SK-N-SH treated with all-trans-retinoic acid at 6 μM for 48 hours (cell line): ENCODE data around the gene SLC35E4.

Experiments used
- ATAC-seq: fragments of 200-7000 bp; cut with Tn5 transposase; 3 replicates; pipeline ENCODE4 v1.9.1; 2020; ENCODE audit warnings: mild to moderate bottlenecking, moderate library complexity
- BACH2 ChIP-seq: fragments of 250-450 bp; sonication (Bioruptor Pico); IDR thresholded peaks from 2 replicates; pipeline ENCODE4 v1.9.0; 2021; ENCODE audit warnings: mild to moderate bottlenecking, borderline replicate concordance
- CSDC2 ChIP-seq: fragments of 250-450 bp; sonication (Bioruptor Pico); IDR thresholded peaks from 2 replicates; pipeline ENCODE4 v1.5.0; 2020; ENCODE audit warnings: mild to moderate bottlenecking, moderate library complexity
- ESRRG ChIP-seq: fragments of 250-450 bp; sonication (Bioruptor Pico); IDR thresholded peaks from 2 replicates; pipeline ENCODE4 v1.6.1; 2021; ENCODE audit warnings: mild to moderate bottlenecking
- GLIS3 ChIP-seq: fragments of 250-450 bp; sonication (Bioruptor Pico); IDR thresholded peaks from 2 replicates; pipeline ENCODE4 v1.5.0; 2020; ENCODE audit warnings: mild to moderate bottlenecking, moderate library complexity
- ISL1 ChIP-seq: fragments of 250-450 bp; sonication (Bioruptor Pico); IDR thresholded peaks from 2 replicates; pipeline ENCODE4 v2.1.2; 2022; ENCODE audit warnings: mild to moderate bottlenecking, moderate library complexity
- OSR1 ChIP-seq: fragments of 250-450 bp; sonication (Bioruptor Pico); IDR thresholded peaks from 2 replicates; pipeline ENCODE4 v1.8.0; 2022; ENCODE audit warnings: moderate library complexity, mild to moderate bottlenecking, inconsistent platforms
- POU6F1 ChIP-seq: fragments of 250-450 bp; sonication (Bioruptor Pico); IDR thresholded peaks from 2 replicates; pipeline ENCODE4 v1.8.0; 2021; ENCODE audit warnings: low read depth, mild to moderate bottlenecking, moderate library complexity, borderline replicate concordance
- PPARA ChIP-seq: fragments of 250-450 bp; sonication (Bioruptor Pico); IDR thresholded peaks from 2 replicates; pipeline ENCODE4 v1.5.0; 2020; ENCODE audit warnings: mild to moderate bottlenecking, borderline replicate concordance
- RARB ChIP-seq: fragments of 250-450 bp; sonication (Bioruptor Pico); IDR thresholded peaks from 2 replicates; pipeline ENCODE4 v1.8.0; 2021; ENCODE audit warnings: mild to moderate bottlenecking, moderate library complexity
- SNAI2 ChIP-seq: fragments of 250-450 bp; sonication (Bioruptor Pico); IDR thresholded peaks from 2 replicates; pipeline ENCODE4 v1.5.0; 2020; ENCODE audit warnings: mild to moderate bottlenecking, moderate library complexity
- TCF4 ChIP-seq: fragments of 250-450 bp; sonication (Bioruptor Pico); IDR thresholded peaks from 2 replicates; pipeline ENCODE4 v1.8.0; 2021; ENCODE audit warnings: mild to moderate bottlenecking, moderate library complexity, borderline replicate concordance
- TOX ChIP-seq: fragments of 250-450 bp; sonication (Bioruptor Pico); IDR thresholded peaks from 2 replicates; pipeline ENCODE4 v1.8.0; 2021; ENCODE audit warnings: mild to moderate bottlenecking, moderate library complexity, borderline replicate concordance
- TSHZ2 ChIP-seq: fragments of 250-450 bp; sonication (Bioruptor Pico); IDR thresholded peaks from 2 replicates; pipeline ENCODE4 v1.5.0; 2020; ENCODE audit warnings: mild to moderate bottlenecking, moderate library complexity
- ZC3H10 ChIP-seq: fragments of 250-450 bp; sonication (Bioruptor Pico); IDR thresholded peaks from 2 replicates; pipeline ENCODE4 v1.5.1; 2021; ENCODE audit warnings: mild to moderate bottlenecking, moderate library complexity
- ZFP3 ChIP-seq: fragments of 250-450 bp; sonication (Bioruptor Pico); IDR thresholded peaks from 2 replicates; pipeline ENCODE4 v1.5.0; 2020; ENCODE audit warnings: mild to moderate bottlenecking, moderate library complexity
- ZNF565 ChIP-seq: fragments of 450-650 bp; formaldehyde crosslinking; conservative IDR thresholded peaks from 2 replicates; pipeline ENCODE4 v1.5.0; 2020; ENCODE audit warnings: low read depth, mild to moderate bottlenecking, moderate library complexity
- ZNF70 ChIP-seq: fragments of 450-650 bp; formaldehyde crosslinking; IDR thresholded peaks from 2 replicates; pipeline ENCODE4 v1.5.0; 2020; ENCODE audit warnings: mild to moderate bottlenecking, moderate library complexity
- ZNF8 ChIP-seq: fragments of 450-650 bp; formaldehyde crosslinking; IDR thresholded peaks from 2 replicates; pipeline ENCODE4 v1.5.0; 2020; ENCODE audit warnings: mild to moderate bottlenecking, moderate library complexity
- TF ChIP-seq, protein P1 (sequence below): fragments of 250-450 bp; sonication (Bioruptor Pico); IDR thresholded peaks from 2 replicates; pipeline ENCODE4 v1.8.0; 2020; ENCODE audit warnings: mild to moderate bottlenecking, moderate library complexity, borderline replicate concordance
- TF ChIP-seq, protein P2 (sequence below): fragments of 250-450 bp; sonication (Bioruptor Pico); IDR thresholded peaks from 2 replicates; pipeline ENCODE4 v1.5.1; 2020; ENCODE audit warnings: low read depth, mild to moderate bottlenecking, moderate library complexity

The SLC35E4 gene

DNA sequence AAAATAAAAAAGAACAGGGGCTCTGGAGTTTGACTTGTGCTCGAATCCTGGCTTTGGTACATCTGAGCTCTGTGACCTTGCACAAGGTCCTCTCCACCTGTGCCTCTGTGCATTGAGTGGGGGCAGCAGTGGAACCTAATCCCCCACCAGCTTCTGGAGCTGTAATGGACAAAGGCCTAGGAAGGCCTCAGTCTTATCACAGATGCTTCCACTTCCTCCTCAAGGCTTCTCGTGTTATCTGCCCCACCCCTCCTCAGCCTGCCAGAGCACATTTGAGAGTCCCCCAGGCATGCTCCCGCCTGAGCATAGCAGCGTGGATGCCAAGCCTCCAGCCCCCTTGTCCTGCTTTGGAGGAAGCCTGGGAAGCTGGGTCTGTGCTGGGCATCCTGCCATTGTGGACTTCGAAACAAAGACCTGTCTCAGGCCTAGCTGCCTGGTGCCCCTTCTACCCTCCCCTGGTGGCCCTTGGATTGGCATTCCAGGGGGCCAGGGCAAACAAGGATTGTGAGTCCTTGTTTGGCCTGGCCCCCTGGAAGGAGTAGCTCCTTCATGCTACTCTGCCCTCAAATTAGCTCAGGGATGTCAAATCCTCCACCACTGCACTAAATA lies 15.0 kb downstream of the SLC35E4 start:
- ATAC-seq = no peak

GRCh38 chr22:30652852-30653251 lies 17.3 kb downstream of the SLC35E4 start:
- ATAC-seq = no peak
- TF ChIP-seq ZNF565 (CRISPR knock-in tag) (no peak), POU6F1 (CRISPR knock-in tag) (no peak), SNAI2 (CRISPR knock-in tag) (no peak), CSDC2 (CRISPR knock-in tag) (no peak), TOX (CRISPR knock-in tag) (no peak), ZNF70 (CRISPR knock-in tag) (no peak), BACH2 (no peak), ZC3H10 (CRISPR knock-in tag) (no peak), TCF4 (CRISPR knock-in tag) (no peak), GLIS3 (no peak)
- TF ChIP-seq, protein P1, sequence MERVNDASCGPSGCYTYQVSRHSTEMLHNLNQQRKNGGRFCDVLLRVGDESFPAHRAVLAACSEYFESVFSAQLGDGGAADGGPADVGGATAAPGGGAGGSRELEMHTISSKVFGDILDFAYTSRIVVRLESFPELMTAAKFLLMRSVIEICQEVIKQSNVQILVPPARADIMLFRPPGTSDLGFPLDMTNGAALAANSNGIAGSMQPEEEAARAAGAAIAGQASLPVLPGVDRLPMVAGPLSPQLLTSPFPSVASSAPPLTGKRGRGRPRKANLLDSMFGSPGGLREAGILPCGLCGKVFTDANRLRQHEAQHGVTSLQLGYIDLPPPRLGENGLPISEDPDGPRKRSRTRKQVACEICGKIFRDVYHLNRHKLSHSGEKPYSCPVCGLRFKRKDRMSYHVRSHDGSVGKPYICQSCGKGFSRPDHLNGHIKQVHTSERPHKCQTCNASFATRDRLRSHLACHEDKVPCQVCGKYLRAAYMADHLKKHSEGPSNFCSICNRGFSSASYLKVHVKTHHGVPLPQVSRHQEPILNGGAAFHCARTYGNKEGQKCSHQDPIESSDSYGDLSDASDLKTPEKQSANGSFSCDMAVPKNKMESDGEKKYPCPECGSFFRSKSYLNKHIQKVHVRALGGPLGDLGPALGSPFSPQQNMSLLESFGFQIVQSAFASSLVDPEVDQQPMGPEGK = no peak
- TF ChIP-seq, protein P2, sequence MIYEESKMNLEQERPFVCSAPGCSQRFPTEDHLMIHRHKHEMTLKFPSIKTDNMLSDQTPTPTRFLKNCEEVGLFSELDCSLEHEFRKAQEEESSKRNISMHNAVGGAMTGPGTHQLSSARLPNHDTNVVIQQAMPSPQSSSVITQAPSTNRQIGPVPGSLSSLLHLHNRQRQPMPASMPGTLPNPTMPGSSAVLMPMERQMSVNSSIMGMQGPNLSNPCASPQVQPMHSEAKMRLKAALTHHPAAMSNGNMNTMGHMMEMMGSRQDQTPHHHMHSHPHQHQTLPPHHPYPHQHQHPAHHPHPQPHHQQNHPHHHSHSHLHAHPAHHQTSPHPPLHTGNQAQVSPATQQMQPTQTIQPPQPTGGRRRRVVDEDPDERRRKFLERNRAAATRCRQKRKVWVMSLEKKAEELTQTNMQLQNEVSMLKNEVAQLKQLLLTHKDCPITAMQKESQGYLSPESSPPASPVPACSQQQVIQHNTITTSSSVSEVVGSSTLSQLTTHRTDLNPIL (CRISPR knock-in tag) = no peak

More for the DNA sequence above, 15.0 kb downstream of the SLC35E4 start:
- TF ChIP-seq ZFP3 (CRISPR knock-in tag) = no peak
- no peak for TF ChIP-seq RARB
- TF ChIP-seq, protein P1 = no peak
- no peak for TF ChIP-seq ZNF8 (CRISPR knock-in tag)
- TF ChIP-seq, protein P2 (CRISPR knock-in tag) = no peak
- no peak for TF ChIP-seq OSR1
- no peak for TF ChIP-seq PPARA (CRISPR knock-in tag)
- TF ChIP-seq ZNF565 (CRISPR knock-in tag) = no peak
- TF ChIP-seq TOX (CRISPR knock-in tag) = no peak
- TF ChIP-seq CSDC2 (CRISPR knock-in tag) = no peak
- TF ChIP-seq ISL1 (CRISPR knock-in tag) = no peak
- no peak for TF ChIP-seq TCF4 (CRISPR knock-in tag)
- TF ChIP-seq POU6F1 (CRISPR knock-in tag) = no peak
- TF ChIP-seq BACH2 = no peak
- TF ChIP-seq TSHZ2 (CRISPR knock-in tag) = no peak
- no peak for TF ChIP-seq ESRRG (CRISPR knock-in tag)
